ENCODE data around the gene WDFY4. TPM values are rescaled to one million over a fixed set of nuclear protein-coding genes. Genes with fewer than 3 reads are reported as not detected.

The WDFY4 gene
- total RNA-seq, 1 donor from 2014 or later, result not detected

GRCh38 chr10:48758411-48758810, 73.7 kb downstream of the WDFY4 start:
- H3K9ac ChIP-seq, result no peak overlapping the region
- H3K36me3 ChIP-seq, result no peaks in the 10 kb centered on the region
- no peak overlapping the region for H3K4me2 ChIP-seq
- H2AFZ ChIP-seq (replicated peaks), result no peak overlapping the region
- Mint-ChIP-seq H3K27ac (no peak overlapping the region), H3K27me3 (ENCODE audit: insufficient read depth, low read depth) (peaks cover 7% of the 10 kb centered on the region), H3K9me3 (no peaks in the 10 kb centered on the region), H3K36me3 (no peaks in the 10 kb centered on the region), H3K4me3 (no peak overlapping the region), H3K4me1 (no peaks in the 10 kb centered on the region)
- no peaks in the 10 kb centered on the region for H3K9me3 ChIP-seq (ENCODE audit: low read depth)
- TF ChIP-seq EZH2phosphoT487 (IDR thresholded peaks at IDR 0.05) (no peak), EZH2 (IDR thresholded peaks at IDR 0.05) (no peak), CTCF (IDR thresholded peaks at IDR 0.05) (no peak)
- H3K27me3 ChIP-seq, result no peaks in the 10 kb centered on the region
- no peaks in the 10 kb centered on the region for H4K20me1 ChIP-seq (ENCODE audit: low read depth)
- no peaks in the 10 kb centered on the region for H3K79me2 ChIP-seq (ENCODE audit: low read depth)
- no peak overlapping the region for H3K27ac ChIP-seq
- H3K4me1 ChIP-seq, result no peaks in the 10 kb centered on the region
- no peak overlapping the region for H3K4me3 ChIP-seq
- H3F3A ChIP-seq (ENCODE audit: low read depth), result no peaks in the 10 kb centered on the region
- no peak for DNase-seq (ENCODE audit: low spot score)

- H3K9me3 ChIP-seq (ENCODE audit: low read depth), result no peaks in the 10 kb centered on the region
- no peaks in the 10 kb centered on the region for H3K36me3 Mint-ChIP-seq
- no peaks in the 10 kb centered on the region for H3K79me2 ChIP-seq (ENCODE audit: low read depth)
- H3K27me3 Mint-ChIP-seq (ENCODE audit: insufficient read depth, low read depth), result peaks cover 7% of the 10 kb centered on the region
- DNase-seq (ENCODE audit: low spot score), result peak; percentile 12
- H3K4me2 ChIP-seq, result peak overlapping the region; percentile 21
- H2AFZ ChIP-seq (replicated peaks), result peak overlapping the region; percentile 65
- H3K4me1 ChIP-seq, result no peaks in the 10 kb centered on the region
- no peaks in the 10 kb centered on the region for H3K36me3 ChIP-seq
- H3K4me3 ChIP-seq, result no peak overlapping the region
- H3K4me3 Mint-ChIP-seq, result no peak overlapping the region
- no peaks in the 10 kb centered on the region for H3F3A ChIP-seq (ENCODE audit: low read depth)
- H3K27me3 ChIP-seq, result no peaks in the 10 kb centered on the region
- H4K20me1 ChIP-seq (ENCODE audit: low read depth), result no peaks in the 10 kb centered on the region
- H3K27ac Mint-ChIP-seq, result no peak overlapping the region
- H3K4me1 Mint-ChIP-seq, result no peaks in the 10 kb centered on the region
- no peaks in the 10 kb centered on the region for H3K9me3 Mint-ChIP-seq
- no peak for TF ChIP-seq EZH2 (IDR thresholded peaks at IDR 0.05)
- no peak for TF ChIP-seq EZH2phosphoT487 (IDR thresholded peaks at IDR 0.05)
- no peak for TF ChIP-seq CTCF (IDR thresholded peaks at IDR 0.05)
- no peak overlapping the region for H3K27ac ChIP-seq
- no peak overlapping the region for H3K9ac ChIP-seq
Measured at GRCh38 chr10:48759113-48759901, 74.6 kb downstream of the WDFY4 start.

- no peak overlapping the region for H3K4me3 ChIP-seq
- Mint-ChIP-seq H3K4me1 (no peaks in the 10 kb centered on the region), H3K27ac (no peak overlapping the region), H3K9me3 (no peaks in the 10 kb centered on the region), H3K4me3 (no peak overlapping the region), H3K27me3 (ENCODE audit: insufficient read depth, low read depth) (peaks cover 7% of the 10 kb centered on the region), H3K36me3 (no peaks in the 10 kb centered on the region)
- no peak for DNase-seq (ENCODE audit: low spot score)
- H3K9me3 ChIP-seq (ENCODE audit: low read depth), result no peaks in the 10 kb centered on the region
- no peak overlapping the region for H2AFZ ChIP-seq (replicated peaks)
- H3F3A ChIP-seq (ENCODE audit: low read depth), result no peaks in the 10 kb centered on the region
- H3K27me3 ChIP-seq, result no peaks in the 10 kb centered on the region
- H3K9ac ChIP-seq, result no peak overlapping the region
- H4K20me1 ChIP-seq (ENCODE audit: low read depth), result no peaks in the 10 kb centered on the region
- no peak overlapping the region for H3K4me2 ChIP-seq
- H3K27ac ChIP-seq, result no peak overlapping the region
- no peak for TF ChIP-seq EZH2phosphoT487 (IDR thresholded peaks at IDR 0.05)
- no peak for TF ChIP-seq CTCF (IDR thresholded peaks at IDR 0.05)
- TF ChIP-seq EZH2 (IDR thresholded peaks at IDR 0.05), result no peak
- H3K36me3 ChIP-seq, result no peaks in the 10 kb centered on the region
- H3K79me2 ChIP-seq (ENCODE audit: low read depth), result no peaks in the 10 kb centered on the region
- no peaks in the 10 kb centered on the region for H3K4me1 ChIP-seq
Measured at GRCh38 chr10:48760983-48761382, 76.3 kb downstream of the WDFY4 start.
